HG03045 (cell line): ENCODE results near the gene SCRT2.
"Not testable (repeated sequence)": the region's sequence is repeated elsewhere in the genome, so short reads cannot be mapped to it uniquely, and the experiment has no call there.

ENCODE experiments used
- ATAC-seq: cut with Tn5 transposase; IDR thresholded peaks from one replicate; pipeline ENCODE4 v1.9.1; 2021; ENCODE audit warnings: mild to moderate bottlenecking, moderate library complexity; ENCODE audit not compliant: unreplicated experiment

SCRT2 gene

GRCh38 chr20:653590-654416, 21.8 kb downstream of the SCRT2 start:
- ATAC-seq, result no peak

- ATAC-seq, result peak; percentile 85
These were observed 22.5 kb downstream of the SCRT2 start, which contains the start of gene SRXN1 for GRCh38 chr20:653110-653589. TSS of gene SRXN1 (minus strand) at chr20:653200. CDS start at chr20:653185, 15 bp downstream.

GRCh38 chr20:652615-653109, 22.9 kb downstream of the SCRT2 start:
- no peak for ATAC-seq

- ATAC-seq, result no peak
These were observed 23.6 kb downstream of the SCRT2 start for GRCh38 chr20:651713-652614.

GRCh38 chr20:650954-651353, 24.6 kb downstream of the SCRT2 start:
- no peak for ATAC-seq

GRCh38 chr20:650281-650680, 25.3 kb downstream of the SCRT2 start:
- ATAC-seq, result no peak

- ATAC-seq, result no peak
These were observed 28.1 kb downstream of the SCRT2 start for GRCh38 chr20:647479-648019.

GRCh38 chr20:646868-647233, 28.8 kb downstream of the SCRT2 start:
- no peak for ATAC-seq

GRCh38 chr20:646107-646867, 29.3 kb downstream of the SCRT2 start:
- ATAC-seq, result no peak

GRCh38 chr20:645318-646106, 30.1 kb downstream of the SCRT2 start:
- ATAC-seq, result peak; percentile 68

- ATAC-seq, result no peak
These were observed 30.8 kb downstream of the SCRT2 start for GRCh38 chr20:644692-645317.

GRCh38 chr20:642398-643174, 33.0 kb downstream of the SCRT2 start:
- no peak for ATAC-seq

- ATAC-seq, result not testable (repeated sequence)
These were observed 33.6 kb downstream of the SCRT2 start for GRCh38 chr20:642013-642397.

GRCh38 chr20:641516-641875, 34.1 kb downstream of the SCRT2 start:
- ATAC-seq, result no peak

GRCh38 chr20:640674-641515, 34.7 kb downstream of the SCRT2 start:
- no peak for ATAC-seq

- ATAC-seq, result no peak
These were observed 37.0 kb downstream of the SCRT2 start for GRCh38 chr20:638579-638978.

- ATAC-seq, result no peak
These were observed 38.0 kb downstream of the SCRT2 start for GRCh38 chr20:637559-637958.

- ATAC-seq, result no peak
These were observed 39.7 kb downstream of the SCRT2 start for GRCh38 chr20:635893-636338.
